ENCODE measurements around the gene RNF213. TPM values are rescaled to one million over a fixed set of nuclear protein-coding genes. Genes with fewer than 3 reads are reported as not detected.

Gene RNF213
- total and polyA plus RNA-seq, 2 of the 8 experiments (the other 6 are each of a cell fraction or from before 2014, with no cell fraction given) = 33.8 to 62.8 TPM

- Histone ChIP-seq H4K20me1 (replicated peaks in 1 of 2; ENCODE audit: control insufficient read depth in 1 of 2, insufficient read depth in 2 of 2, low read length in 2 of 2) (peaks cover 0 to 2% of the 10 kb centered on the region in 2 experiments), H2AK5ac (ENCODE audit: low read depth, low read length) (no peak overlapping the region), H3K4ac (replicated peaks; ENCODE audit: insufficient read length, low read depth, low read length) (no peak overlapping the region), H3K56ac (replicated peaks; ENCODE audit: insufficient read length, low read depth, low read length) (no peak overlapping the region), H3K23ac (ENCODE audit: insufficient read length) (no peak overlapping the region), H3K9me3 (ENCODE audit: insufficient read depth in 2 of 2, low read depth in 1 of 2, low read length in 1 of 2) (no peaks in the 10 kb centered on the region), H3K18ac (ENCODE audit: extremely low read depth, low read length) (no peak overlapping the region), H3K79me1 (ENCODE audit: low read depth, low read length) (no peaks in the 10 kb centered on the region), H3K9ac (replicated peaks in 1 of 4; ENCODE audit: extremely low read depth in 1 of 4, low read depth in 3 of 4, low read length in 3 of 4) (no peak overlapping the region), H3K14ac (ENCODE audit: insufficient read length) (no peak overlapping the region), H3K4me1 (replicated peaks in 1 of 4; ENCODE audit: control insufficient read depth in 3 of 4, insufficient read depth in 4 of 4, low read length in 3 of 4) (no peaks in the 10 kb centered on the region), H2BK15ac (ENCODE audit: low read length) (no peak overlapping the region), H4K8ac (ENCODE audit: extremely low read depth, insufficient read depth, low read length) (no peak overlapping the region), H3K27me3 (replicated peaks in 1 of 4; ENCODE audit: control insufficient read depth in 3 of 4, extremely low read depth in 1 of 4, insufficient read depth in 3 of 4, low read length in 3 of 4) (peaks cover 0 to 2% (median 0%) of the 10 kb centered on the region in 4 experiments; a peak in 2 of 7 replicates), H3K4me2 (ENCODE audit: insufficient read depth in 1 of 2, low read depth in 2 of 2, low read length in 2 of 2) (no peak overlapping the region), H3K4me3 (ENCODE audit: extremely low read depth in 1 of 4, insufficient read depth in 2 of 4, low read depth in 3 of 4, low read length in 4 of 4) (no peak overlapping the region), H3K23me2 (ENCODE audit: low read depth, low read length) (no peaks in the 10 kb centered on the region), H2BK20ac (ENCODE audit: low read length) (no peak overlapping the region), H4K91ac (replicated peaks; ENCODE audit: insufficient read length, low read length) (no peak overlapping the region), H3K79me2 (ENCODE audit: control insufficient read depth in 1 of 2, insufficient read depth in 2 of 2, low read length in 2 of 2) (no peaks in the 10 kb centered on the region), H2AFZ (ENCODE audit: low read length) (no peak overlapping the region), H4K5ac (ENCODE audit: insufficient read length, low read depth, low read length) (no peak overlapping the region), H2BK5ac (ENCODE audit: low read depth, low read length) (no peak overlapping the region), H2BK120ac (replicated peaks; ENCODE audit: low read depth, low read length) (no peak overlapping the region), H3K27ac (ENCODE audit: low read depth, low read length) (no peak overlapping the region), H2BK12ac (ENCODE audit: low read depth, low read length) (no peak overlapping the region), H3K36me3 (ENCODE audit: control insufficient read depth in 2 of 4, insufficient read depth in 4 of 4, low read length in 3 of 4) (no peaks in the 10 kb centered on the region)
- ChIA-PET POLR2A (ENCODE audit: partially characterized antibody) (interaction anchor here (1.2 kb wide), 1 partner anchor 14 kb away, joined by 3 read pairs; no protein-coding TSS in a partner anchor), CTCF (ENCODE audit: partially characterized antibody) (interaction anchor here (1.1 to 1.5 kb wide), 2 partner anchors 9 to 126 kb away, joined by 4 read pairs; no protein-coding TSS in a partner anchor)
- WGBS, 2 experiments (ENCODE audit: extremely low coverage in 1 of 2, insufficient coverage in 1 of 2, insufficient read length in 1 of 2, insufficient replicate concordance in 2 of 2, low coverage in 1 of 2, low lambda C conversion rate in 2 of 2, missing lambda C conversion rate in 1 of 2) = 85% methylated on average over 12 of the region's 12 CpGs; no CpG with 5 or more reads in 1 of the 2 experiments
- no peak for FAIRE-seq
- no peak for DNase-seq (ENCODE audit: low read depth in 1 of 2, low spot score in 2 of 2)
- TF ChIP-seq EGR1 (IDR thresholded peaks at IDR 0.05; ENCODE audit: borderline replicate concordance, low read depth, low read length) = no peak
Observed at GRCh38 chr17:80433916-80434666, 173.4 kb downstream of the RNF213 start.

All from H1 (cell line).